HG02759 (cell line): ENCODE measurements around the gene WDFY4.

Experiments
- ATAC-seq: cut with Tn5 transposase; IDR thresholded peaks from one replicate; pipeline ENCODE4 v1.9.1; 2021; ENCODE audit warnings: mild to moderate bottlenecking, moderate library complexity; ENCODE audit not compliant: unreplicated experiment

WDFY4 gene

DNA sequence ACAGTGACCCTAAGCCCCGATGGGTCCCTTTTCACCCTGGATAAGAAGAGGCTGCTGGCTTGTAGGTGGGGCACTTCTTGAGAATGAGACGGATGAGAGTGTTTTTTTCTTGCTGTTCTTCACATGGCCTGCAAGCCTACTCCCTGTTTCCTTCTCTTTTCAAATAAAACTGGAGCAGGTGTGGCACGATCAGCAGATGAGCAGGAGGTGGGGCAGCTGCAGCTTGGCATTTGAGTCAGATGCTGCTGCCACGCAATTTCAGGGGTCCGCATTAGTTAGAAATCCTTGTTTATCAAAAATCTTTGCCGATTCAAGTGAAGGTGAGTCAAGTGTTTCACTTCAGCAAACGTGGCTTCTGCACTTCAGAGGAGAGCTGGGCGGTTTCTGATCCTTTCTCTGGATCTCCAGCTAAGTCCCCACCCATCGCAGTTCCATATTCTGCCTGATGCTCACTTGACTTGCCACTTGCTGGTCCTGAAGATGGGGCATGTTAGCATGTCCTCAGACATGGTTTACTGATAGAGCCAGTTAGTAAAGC lies 20.8 kb downstream of the WDFY4 start:
- no peak for ATAC-seq

GRCh38 chr10:48707472-48707871 lies 22.8 kb downstream of the WDFY4 start:
- no peak for ATAC-seq

- no peak for ATAC-seq
Observed at GRCh38 chr10:48708144-48708543, 23.5 kb downstream of the WDFY4 start.

DNA sequence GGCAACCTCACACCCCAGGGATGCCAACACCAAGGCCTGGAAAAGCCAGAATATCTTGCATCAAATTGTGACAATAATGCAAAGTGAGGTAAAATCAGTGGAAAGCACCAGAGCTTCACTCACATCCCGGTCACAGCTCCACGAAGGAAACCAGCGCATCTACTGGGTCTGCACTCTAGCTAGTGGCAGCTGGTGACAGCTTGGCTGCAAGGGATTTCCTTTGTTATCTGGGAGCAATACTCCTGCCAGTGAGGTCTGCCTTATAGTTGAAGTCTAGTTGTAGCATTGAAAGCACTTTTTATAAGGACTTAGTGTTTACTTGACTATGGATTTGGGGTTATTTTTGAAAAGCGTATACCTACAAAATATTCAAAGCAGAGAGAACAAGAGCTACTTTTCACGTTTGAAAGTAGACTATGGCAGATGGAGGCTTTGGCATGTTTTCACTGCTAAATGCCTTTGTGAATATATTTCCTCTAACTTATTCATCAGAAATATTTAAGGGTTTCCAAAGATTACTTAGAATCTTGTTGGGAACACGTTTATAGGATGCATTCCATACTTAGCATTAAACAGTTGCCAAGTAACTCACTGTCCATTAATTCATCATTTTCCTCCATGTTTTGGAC lies 26.1 kb downstream of the WDFY4 start:
- no peak for ATAC-seq

GRCh38 chr10:48711830-48712229 lies 27.2 kb downstream of the WDFY4 start:
- ATAC-seq = no peak

GRCh38 chr10:48714088-48714487 lies 29.4 kb downstream of the WDFY4 start:
- ATAC-seq = no peak

DNA sequence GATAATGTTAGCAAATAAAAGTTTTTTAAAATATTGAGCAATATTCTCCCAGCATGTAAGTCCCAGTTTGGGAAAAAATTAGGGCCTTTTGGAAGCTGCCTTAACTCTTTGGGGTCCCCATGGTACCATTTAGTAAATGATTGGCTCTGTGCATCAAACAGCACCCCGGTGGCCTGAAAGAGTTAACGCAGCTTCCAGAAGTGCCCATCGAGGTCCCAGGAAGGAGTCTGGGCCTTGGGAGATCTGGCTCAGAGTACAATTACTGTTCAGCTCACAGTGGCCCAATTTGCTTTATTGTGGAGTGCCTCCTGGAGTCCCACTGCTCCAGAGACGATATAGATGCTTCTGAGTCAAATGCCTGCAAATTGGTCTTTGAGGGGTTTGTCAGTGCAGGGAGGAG lies 31.7 kb downstream of the WDFY4 start:
- ATAC-seq = no peak

DNA sequence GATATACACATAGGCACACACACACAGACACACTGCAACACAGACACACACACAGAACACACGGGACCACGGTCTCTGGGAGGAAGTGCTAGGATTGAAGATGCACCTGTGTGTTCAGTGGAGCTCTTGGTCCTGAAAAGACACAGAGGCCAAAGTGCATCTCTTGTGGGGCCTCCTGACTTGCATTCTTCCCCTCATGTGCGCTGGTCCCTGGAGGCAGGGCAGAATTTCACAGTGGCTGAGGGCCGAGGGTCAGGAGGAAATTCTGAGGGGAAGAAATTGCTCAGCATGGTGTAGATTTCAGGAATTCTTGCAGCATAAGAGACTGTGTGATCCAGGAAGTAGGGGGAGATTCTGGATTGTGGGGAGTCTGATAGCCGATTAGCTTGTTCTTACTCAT lies 35.9 kb downstream of the WDFY4 start:
- ATAC-seq = no peak

- no peak for ATAC-seq
Observed at GRCh38 chr10:48722153-48723145, 37.8 kb downstream of the WDFY4 start.

GRCh38 chr10:48724127-48724526 lies 39.5 kb downstream of the WDFY4 start:
- ATAC-seq = no peak

DNA sequence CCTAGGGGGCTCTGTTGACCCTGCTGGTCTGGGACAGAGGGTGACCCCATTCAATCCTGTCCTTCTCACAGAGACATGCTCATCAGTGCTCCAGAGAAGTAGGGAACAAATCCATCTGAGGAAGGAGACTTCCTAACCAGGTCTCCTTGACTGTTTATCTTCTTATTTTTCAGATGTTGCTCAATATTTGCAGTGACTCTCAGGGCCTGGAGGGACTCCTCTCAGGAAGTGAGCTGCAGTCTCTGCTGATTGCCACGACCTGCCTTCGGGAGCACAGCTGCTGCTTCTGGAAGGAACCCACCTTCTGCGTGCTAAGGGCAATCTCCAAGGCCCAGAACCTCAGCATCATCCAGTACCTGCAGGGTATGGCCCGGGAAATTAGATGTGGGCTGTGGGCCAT lies 41.0 kb downstream of the WDFY4 start:
- no peak for ATAC-seq

DNA sequence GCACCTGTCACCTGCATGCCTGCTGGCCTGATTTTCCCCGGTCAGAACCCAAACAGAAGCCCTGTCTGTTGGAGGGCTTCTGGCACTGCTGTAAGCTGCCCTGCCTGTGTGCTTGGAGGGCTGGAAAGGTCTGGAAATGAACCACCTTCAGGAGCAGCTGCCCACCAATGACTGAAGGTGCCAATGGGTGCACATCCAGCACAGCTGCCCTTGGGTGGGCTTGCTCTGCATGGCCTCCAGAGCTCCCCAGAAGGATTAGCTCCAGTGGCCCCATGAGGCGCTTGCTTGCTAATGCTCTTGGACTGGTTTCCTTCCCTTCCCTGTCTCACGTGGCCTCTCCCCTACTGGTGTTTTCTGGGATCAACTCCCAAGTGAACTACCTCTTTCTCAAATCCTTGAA lies 43.2 kb downstream of the WDFY4 start:
- ATAC-seq = no peak

GRCh38 chr10:48729222-48729621 lies 44.5 kb downstream of the WDFY4 start:
- no peak for ATAC-seq

GRCh38 chr10:48729941-48730457 lies 45.3 kb downstream of the WDFY4 start:
- ATAC-seq = no peak

- ATAC-seq = no peak
Observed at GRCh38 chr10:48731141-48731540, 46.5 kb downstream of the WDFY4 start.

DNA sequence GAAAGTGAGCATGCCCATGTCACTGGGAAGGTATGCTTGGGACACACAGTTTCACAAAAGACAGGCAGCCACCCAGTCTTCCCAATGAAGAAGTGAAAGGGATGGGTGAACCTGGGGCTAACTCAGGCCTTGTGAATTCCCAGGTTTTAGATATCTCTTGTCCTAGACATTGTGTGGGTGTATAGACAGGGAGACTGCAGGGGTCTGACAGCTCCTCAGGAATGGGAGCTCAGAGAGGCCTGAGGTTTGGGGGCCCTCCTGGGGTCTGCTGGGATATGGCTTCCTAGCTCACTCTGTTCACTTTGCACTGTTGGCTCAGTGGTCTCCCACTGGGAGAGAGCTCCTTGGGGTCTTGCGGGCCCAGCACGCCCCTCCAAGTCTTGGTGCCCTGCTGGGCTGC lies 47.0 kb downstream of the WDFY4 start:
- ATAC-seq = no peak

DNA sequence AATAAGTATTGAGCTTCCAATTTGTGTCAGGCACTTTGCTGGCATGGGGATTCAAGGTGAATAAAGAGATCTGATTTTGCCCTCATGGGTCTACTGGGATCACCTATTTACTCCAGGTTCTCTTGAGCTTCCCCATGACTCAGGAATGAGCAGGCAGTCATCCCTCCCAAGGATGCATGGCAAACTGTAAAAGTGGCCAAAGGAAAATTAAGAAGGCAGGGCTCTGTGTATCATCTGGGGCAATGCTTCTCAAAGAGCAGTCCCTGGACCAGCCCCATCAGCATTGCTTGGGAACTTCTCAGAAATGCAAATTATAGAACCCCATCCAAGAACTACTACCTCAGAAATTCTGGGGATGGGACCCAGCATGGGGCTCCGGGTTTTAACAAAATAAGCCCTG lies 48.7 kb downstream of the WDFY4 start:
- no peak for ATAC-seq

- no peak for ATAC-seq
Observed at GRCh38 chr10:48735836-48736390, 51.2 kb downstream of the WDFY4 start.

- no peak for ATAC-seq
Observed at GRCh38 chr10:48736596-48736995, 51.9 kb downstream of the WDFY4 start.

DNA sequence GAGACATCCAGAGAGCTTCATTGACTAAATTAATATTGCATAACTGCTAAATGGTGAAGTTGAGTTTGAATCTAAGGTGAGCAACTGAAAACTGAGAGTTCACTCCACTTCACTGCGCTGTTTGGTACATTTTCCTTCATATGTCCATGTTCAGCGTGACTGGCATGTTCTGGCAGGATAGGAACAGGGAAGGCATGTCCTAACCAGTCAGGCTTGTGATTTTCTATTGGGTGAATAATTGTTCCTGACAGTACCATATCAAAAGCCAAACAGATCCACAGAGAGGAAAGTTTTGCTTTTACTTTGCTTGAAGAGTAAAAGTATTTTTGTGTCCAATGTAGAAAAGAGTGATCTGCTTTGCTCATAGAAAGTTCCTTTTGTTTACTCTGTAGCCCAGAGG lies 53.2 kb downstream of the WDFY4 start:
- ATAC-seq = no peak

- ATAC-seq = no peak
Observed at GRCh38 chr10:48739170-48739569, 54.5 kb downstream of the WDFY4 start.
